Colonic mucosa (tissue), 4 donors: Measurements from ENCODE around the gene LBX2. TPM values are rescaled to one million over a fixed set of nuclear protein-coding genes. Genes with fewer than 3 reads are reported as not detected.

Source experiments
- DNase-seq: peaks from one replicate; pipeline ENCODE4 v3.0.0-alpha.2; 2020
- H3K27ac ChIP-seq: fragments of 200-600 bp; one replicate; pipeline ENCODE4 v1.8.0; 2021
- H3K27me3 ChIP-seq: fragments of 200-600 bp; one replicate; pipeline ENCODE4 v1.8.0; 2021
- H3K36me3 ChIP-seq: fragments of 200-600 bp; one replicate; pipeline ENCODE4 v1.8.0; 2021
- H3K4me1 ChIP-seq: fragments of 200-600 bp; one replicate; pipeline ENCODE4 v1.8.0; 2021; ENCODE audit warnings: mild to moderate bottlenecking
- H3K4me3 ChIP-seq: fragments of 200-600 bp; one replicate; pipeline ENCODE4 v1.8.0; 2021
- H3K9ac ChIP-seq, 2 donors: one replicate each; pipeline ENCODE4 v1.7.0; 2013; ENCODE audit warnings: control low read depth in 2 of 2, low read depth in 2 of 2, low read length in 2 of 2
- H3K9me3 ChIP-seq: fragments of 200-600 bp; one replicate; pipeline ENCODE4 v1.8.0; 2021
- intact Hi-C: fragments of 100-400 bp; cut with DNase I; formaldehyde crosslinking; loops from one replicate; pipeline ENCODE4 v1.14.1; 2022
- total RNA-seq, 2 donors: library from RNA; stranded (reverse); fragmentation: NEBNext Ultra II Directional in 1 of 2; extraction: Animal tissue kit (Norgen Biotek cat#: 25700) in 1 of 2; gene quantifications; one replicate each; pipeline ENCODE4 v1.2.1, GENCODE V29; 2021
- TF ChIP-seq, protein P1 (sequence below): fragments of 200-600 bp; IDR thresholded peaks from one replicate; pipeline ENCODE4 v1.8.0; 2022; ENCODE audit warnings: antibody characterized with exemption, mild to moderate bottlenecking
- donor health status: healthy.
- donor health status: DM: no; HTN: no; CAD: no.
- donor health status: DM: no; HTN: no; CAD: no.

The LBX2 gene
- total RNA-seq, 2 donors from 2014 or later = 0.50 to 0.99 TPM

GRCh38 chr2:74534411-74534810, 35.0 kb upstream of the LBX2 start:
- intact Hi-C loops = loop anchor here (5.0 kb wide), 1 partner anchor 52 kb away; the partner anchor contains the start of genes CCDC142 and TTC31
- Histone ChIP-seq H3K4me1 (no peaks in the 10 kb centered on the region), H3K9ac (no peak overlapping the region), H3K27me3 (no peaks in the 10 kb centered on the region), H3K36me3 (no peaks in the 10 kb centered on the region), H3K4me3 (no peak overlapping the region), H3K9me3 (no peaks in the 10 kb centered on the region), H3K27ac (no peak overlapping the region)
- TF ChIP-seq, protein P1, sequence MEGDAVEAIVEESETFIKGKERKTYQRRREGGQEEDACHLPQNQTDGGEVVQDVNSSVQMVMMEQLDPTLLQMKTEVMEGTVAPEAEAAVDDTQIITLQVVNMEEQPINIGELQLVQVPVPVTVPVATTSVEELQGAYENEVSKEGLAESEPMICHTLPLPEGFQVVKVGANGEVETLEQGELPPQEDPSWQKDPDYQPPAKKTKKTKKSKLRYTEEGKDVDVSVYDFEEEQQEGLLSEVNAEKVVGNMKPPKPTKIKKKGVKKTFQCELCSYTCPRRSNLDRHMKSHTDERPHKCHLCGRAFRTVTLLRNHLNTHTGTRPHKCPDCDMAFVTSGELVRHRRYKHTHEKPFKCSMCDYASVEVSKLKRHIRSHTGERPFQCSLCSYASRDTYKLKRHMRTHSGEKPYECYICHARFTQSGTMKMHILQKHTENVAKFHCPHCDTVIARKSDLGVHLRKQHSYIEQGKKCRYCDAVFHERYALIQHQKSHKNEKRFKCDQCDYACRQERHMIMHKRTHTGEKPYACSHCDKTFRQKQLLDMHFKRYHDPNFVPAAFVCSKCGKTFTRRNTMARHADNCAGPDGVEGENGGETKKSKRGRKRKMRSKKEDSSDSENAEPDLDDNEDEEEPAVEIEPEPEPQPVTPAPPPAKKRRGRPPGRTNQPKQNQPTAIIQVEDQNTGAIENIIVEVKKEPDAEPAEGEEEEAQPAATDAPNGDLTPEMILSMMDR = no peak
- DNase-seq = no peak

GRCh38 chr2:74533464-74533863, 34.1 kb upstream of the LBX2 start:
- TF ChIP-seq, protein P1 = no peak
- DNase-seq = no peak
- intact Hi-C loops = loop anchor here (5.0 kb wide), 1 partner anchor 51 kb away; the partner anchor contains the start of genes CCDC142 and TTC31

GRCh38 chr2:74532222-74532621, 32.8 kb upstream of the LBX2 start:
- no peak for DNase-seq
- intact Hi-C loops = loop anchor here (5.0 kb wide), 1 partner anchor 50 kb away; the partner anchor contains the start of genes CCDC142 and TTC31
- TF ChIP-seq, protein P1 = peak; percentile 22

More at GRCh38 chr2:74533464-74533863, 34.1 kb upstream of the LBX2 start:
- Histone ChIP-seq H3K9ac (no peak overlapping the region), H3K9me3 (no peaks in the 10 kb centered on the region), H3K36me3 (no peaks in the 10 kb centered on the region), H3K4me1 (no peaks in the 10 kb centered on the region), H3K4me3 (no peak overlapping the region), H3K27ac (no peak overlapping the region), H3K27me3 (no peaks in the 10 kb centered on the region)

GRCh38 chr2:74531666-74532065, 32.3 kb upstream of the LBX2 start:
- H3K27ac ChIP-seq = no peak overlapping the region
- no peak overlapping the region for H3K4me3 ChIP-seq
- TF ChIP-seq, protein P1 = no peak
- no peaks in the 10 kb centered on the region for H3K9me3 ChIP-seq
- DNase-seq = no peak
- no peaks in the 10 kb centered on the region for H3K4me1 ChIP-seq
- no peaks in the 10 kb centered on the region for H3K27me3 ChIP-seq
- H3K9ac ChIP-seq = no peak overlapping the region
- intact Hi-C loops = loop anchor here (5.0 kb wide), 1 partner anchor 49 kb away; the partner anchor contains the start of genes CCDC142 and TTC31
- H3K36me3 ChIP-seq = peaks cover 6% of the 10 kb centered on the region

More at GRCh38 chr2:74532222-74532621, 32.8 kb upstream of the LBX2 start:
- Histone ChIP-seq H3K36me3 (peaks cover under 1% of the 10 kb centered on the region), H3K9ac (no peak overlapping the region), H3K27ac (no peak overlapping the region), H3K9me3 (no peaks in the 10 kb centered on the region), H3K27me3 (no peaks in the 10 kb centered on the region), H3K4me3 (no peak overlapping the region), H3K4me1 (no peaks in the 10 kb centered on the region)

GRCh38 chr2:74530239-74531187, 31.1 kb upstream of the LBX2 start:
- intact Hi-C loops = loop anchor here (5.0 kb wide), 1 partner anchor 48 kb away; the partner anchor contains the start of genes CCDC142 and TTC31
- Histone ChIP-seq H3K4me3 (peak overlapping the region; percentile 91), H3K27me3 (no peaks in the 10 kb centered on the region), H3K9me3 (no peaks in the 10 kb centered on the region), H3K27ac (peak overlapping the region; percentile 75), H3K4me1 (no peaks in the 10 kb centered on the region), H3K36me3 (peaks cover 9% of the 10 kb centered on the region), H3K9ac (peak overlapping the region; percentile 84 to 95)
- TF ChIP-seq, protein P1 = no peak
- DNase-seq = peak; percentile 62
